Measurements from ENCODE around the gene ROPN1L.

GRCh38 chr5:10481241-10481935 is 39.7 kb downstream of the ROPN1L start:
- TF ChIP-seq CTCF (IDR thresholded peaks at IDR 0.05 in 2 of 3, conservative IDR thresholded peaks at IDR 0.05 in 1 of 3; ENCODE audit: borderline replicate concordance in 1 of 3, insufficient read depth in 1 of 3, low read depth in 2 of 3, low read length in 2 of 3) (no peak), EZH2phosphoT487 (IDR thresholded peaks at IDR 0.05; ENCODE audit: borderline replicate concordance) (no peak), REST (IDR thresholded peaks at IDR 0.05; ENCODE audit: low read depth) (no peak), EZH2 (IDR thresholded peaks at IDR 0.05) (no peak), ZBTB33 (IDR thresholded peaks at IDR 0.05; ENCODE audit: extremely low read depth, insufficient replicate concordance, low read length) (no peak), POLR2AphosphoS5 (IDR thresholded peaks at IDR 0.05; ENCODE audit: low read depth, low read length) (no peak), MAX (IDR thresholded peaks at IDR 0.05) (no peak), ELF1 (IDR thresholded peaks at IDR 0.05; ENCODE audit: borderline replicate concordance, low read depth) (no peak), POLR2A (IDR thresholded peaks at IDR 0.05; ENCODE audit: borderline replicate concordance, extremely low read depth, insufficient read depth, insufficient read length) (no peak), SP1 (IDR thresholded peaks at IDR 0.05; ENCODE audit: low read depth) (no peak), ZNF274 (IDR thresholded peaks at IDR 0.05; ENCODE audit: low read depth, low read length) (no peak)

Data from HCT116 (cell line).